Activated naive CD8-positive, alpha-beta T cell treated with anti-CD3 and anti-CD28 coated beads, Interleukin-2, amount 10 ng/mL, durations not matched to agents 7 days and 5 days (primary cell): ENCODE measurements around the gene AUH. TPM values are rescaled to one million over a fixed set of nuclear protein-coding genes. Genes with fewer than 3 reads are reported as not detected.

Experiments
- ATAC-seq: fragments of 150-1000 bp; cut with Tn5 transposase; one replicate; pipeline ENCODE4 v1.10.0; 2021; ENCODE audit warnings: low read depth, moderate library complexity
- POLR2A ChIA-PET: fragments of 350-600 bp; sonication (Branson Sonifier 250); formaldehyde crosslinking; loops from one replicate; lab custom pipeline; 2021; ENCODE audit warnings: antibody characterized with exemption; lab: Charles Lee
- DNase-seq: peaks from one replicate; pipeline ENCODE4 v3.0.0; 2021
- H3K27ac Mint-ChIP-seq: one replicate; pipeline ENCODE4 v1.8.0; 2022; ENCODE audit warnings: mild to moderate bottlenecking, mixed read lengths
- H3K27me3 Mint-ChIP-seq: one replicate; pipeline ENCODE4 v1.8.0; 2022; ENCODE audit warnings: mild to moderate bottlenecking, moderate library complexity, mixed read lengths
- H3K36me3 Mint-ChIP-seq: one replicate; pipeline ENCODE4 v1.8.0; 2021; ENCODE audit warnings: mild to moderate bottlenecking, mixed read lengths
- H3K4me1 Mint-ChIP-seq: one replicate; pipeline ENCODE4 v1.8.0; 2021; ENCODE audit warnings: mixed read lengths
- H3K4me3 Mint-ChIP-seq: one replicate; pipeline ENCODE4 v1.8.0; 2022; ENCODE audit warnings: mild to moderate bottlenecking, moderate library complexity, mixed read lengths
- H3K9me3 Mint-ChIP-seq: one replicate; pipeline ENCODE4 v1.8.0; 2021; ENCODE audit warnings: mixed read lengths
- total RNA-seq, 2 experiments: library from RNA; stranded (reverse); gene quantifications; one replicate each; pipeline ENCODE4 v1.2.3, GENCODE V29; 2021

AUH gene
- total RNA-seq, 2 experiments from 2014 or later: 15.8 to 17.2 TPM

GRCh38 chr9:91341749-91342148 is 20.0 kb downstream of the AUH start:
- Mint-ChIP-seq H3K27ac (no peak overlapping the region), H3K4me3 (no peak overlapping the region)

GRCh38 chr9:91341258-91341746 is 20.4 kb downstream of the AUH start:
- DNase-seq (no peak), ATAC-seq (no peak)
- no peaks in the 10 kb centered on the region for H3K27me3 Mint-ChIP-seq
- H3K4me3 Mint-ChIP-seq: no peak overlapping the region
- peaks cover 19% of the 10 kb centered on the region for H3K4me1 Mint-ChIP-seq
- no peak overlapping the region for H3K27ac Mint-ChIP-seq
- peaks cover 67% of the 10 kb centered on the region for H3K36me3 Mint-ChIP-seq
- POLR2A ChIA-PET: interaction anchor here (0.9 kb wide), 1 partner anchor 154 kb away, joined by 3 read pairs; no protein-coding TSS in a partner anchor
- H3K9me3 Mint-ChIP-seq: peaks cover 4% of the 10 kb centered on the region

More at GRCh38 chr9:91341749-91342148, 20.0 kb downstream of the AUH start:
- POLR2A ChIA-PET: interaction anchor here (0.9 kb wide), 1 partner anchor 155 kb away, joined by 3 read pairs; no protein-coding TSS in a partner anchor
- ATAC-seq: no peak
- H3K9me3 Mint-ChIP-seq: peaks cover 4% of the 10 kb centered on the region
- H3K36me3 Mint-ChIP-seq: peaks cover 67% of the 10 kb centered on the region
- no peak for DNase-seq
- H3K4me1 Mint-ChIP-seq: peaks cover 18% of the 10 kb centered on the region
- no peaks in the 10 kb centered on the region for H3K27me3 Mint-ChIP-seq

- no peaks in the 10 kb centered on the region for H3K27me3 Mint-ChIP-seq
- no peak for ATAC-seq
Observed at GRCh38 chr9:91340395-91340967, 21.2 kb downstream of the AUH start.

GRCh38 chr9:91338681-91339080 is 23.0 kb downstream of the AUH start:
- ATAC-seq: no peak
- no peak overlapping the region for H3K27ac Mint-ChIP-seq
- POLR2A ChIA-PET: no interaction called here

More at GRCh38 chr9:91340395-91340967, 21.2 kb downstream of the AUH start:
- H3K9me3 Mint-ChIP-seq: peaks cover 4% of the 10 kb centered on the region
- POLR2A ChIA-PET: no interaction called here
- H3K4me1 Mint-ChIP-seq: peaks cover 19% of the 10 kb centered on the region
- no peak for DNase-seq
- peaks cover 67% of the 10 kb centered on the region for H3K36me3 Mint-ChIP-seq
- H3K4me3 Mint-ChIP-seq: no peak overlapping the region
- H3K27ac Mint-ChIP-seq: no peak overlapping the region

GRCh38 chr9:91336786-91337185 is 24.9 kb downstream of the AUH start:
- Mint-ChIP-seq H3K9me3 (peaks cover 1% of the 10 kb centered on the region), H3K27ac (no peak overlapping the region), H3K4me1 (peaks cover 22% of the 10 kb centered on the region), H3K36me3 (peaks cover 50% of the 10 kb centered on the region), H3K27me3 (no peaks in the 10 kb centered on the region), H3K4me3 (no peak overlapping the region)
- POLR2A ChIA-PET: no interaction called here
- ATAC-seq: no peak
- DNase-seq: no peak

More at GRCh38 chr9:91338681-91339080, 23.0 kb downstream of the AUH start:
- H3K36me3 Mint-ChIP-seq: peaks cover 59% of the 10 kb centered on the region
- H3K27me3 Mint-ChIP-seq: no peaks in the 10 kb centered on the region
- peaks cover 4% of the 10 kb centered on the region for H3K9me3 Mint-ChIP-seq
- H3K4me3 Mint-ChIP-seq: no peak overlapping the region
- DNase-seq: no peak
- H3K4me1 Mint-ChIP-seq: peaks cover 19% of the 10 kb centered on the region

GRCh38 chr9:91334053-91334452 is 27.7 kb downstream of the AUH start:
- no peak for ATAC-seq
- Mint-ChIP-seq H3K9me3 (peaks cover 1% of the 10 kb centered on the region), H3K4me3 (no peak overlapping the region), H3K36me3 (peaks cover 31% of the 10 kb centered on the region), H3K4me1 (peaks cover 14% of the 10 kb centered on the region), H3K27me3 (no peaks in the 10 kb centered on the region), H3K27ac (no peak overlapping the region)
- POLR2A ChIA-PET: no interaction called here
- DNase-seq: no peak

GRCh38 chr9:91333551-91333950 is 28.2 kb downstream of the AUH start:
- Mint-ChIP-seq H3K9me3 (peaks cover 1% of the 10 kb centered on the region), H3K4me3 (no peak overlapping the region), H3K4me1 (peaks cover 12% of the 10 kb centered on the region), H3K27me3 (no peaks in the 10 kb centered on the region), H3K27ac (no peak overlapping the region), H3K36me3 (peaks cover 34% of the 10 kb centered on the region)
- POLR2A ChIA-PET: no interaction called here
- ATAC-seq (no peak), DNase-seq (no peak)

GRCh38 chr9:91332546-91333231 is 29.0 kb downstream of the AUH start:
- H3K9me3 Mint-ChIP-seq: peaks cover 1% of the 10 kb centered on the region
- POLR2A ChIA-PET: no interaction called here
- no peak for DNase-seq
- peaks cover 9% of the 10 kb centered on the region for H3K4me1 Mint-ChIP-seq
- no peak overlapping the region for H3K27ac Mint-ChIP-seq
- H3K36me3 Mint-ChIP-seq: peaks cover 34% of the 10 kb centered on the region
- no peaks in the 10 kb centered on the region for H3K27me3 Mint-ChIP-seq
- H3K4me3 Mint-ChIP-seq: no peak overlapping the region
- ATAC-seq: no peak

- H3K36me3 Mint-ChIP-seq: peaks cover 36% of the 10 kb centered on the region
- ATAC-seq: no peak
- peaks cover 6% of the 10 kb centered on the region for H3K4me1 Mint-ChIP-seq
- no peak overlapping the region for H3K27ac Mint-ChIP-seq
- no peak for DNase-seq
- peaks cover 5% of the 10 kb centered on the region for H3K9me3 Mint-ChIP-seq
- no peaks in the 10 kb centered on the region for H3K27me3 Mint-ChIP-seq
- POLR2A ChIA-PET: no interaction called here
- H3K4me3 Mint-ChIP-seq: no peak overlapping the region
Observed at GRCh38 chr9:91331849-91332248, 29.9 kb downstream of the AUH start.

- POLR2A ChIA-PET: no interaction called here
- Mint-ChIP-seq H3K9me3 (peaks cover 6% of the 10 kb centered on the region), H3K27me3 (no peaks in the 10 kb centered on the region), H3K4me3 (no peak overlapping the region), H3K36me3 (peaks cover 38% of the 10 kb centered on the region), H3K27ac (no peak overlapping the region), H3K4me1 (peaks cover 3% of the 10 kb centered on the region)
- DNase-seq (no peak), ATAC-seq (no peak)
Observed at GRCh38 chr9:91328186-91328585, 33.5 kb downstream of the AUH start.

- Mint-ChIP-seq H3K4me3 (no peak overlapping the region), H3K27me3 (no peaks in the 10 kb centered on the region), H3K9me3 (no peaks in the 10 kb centered on the region), H3K4me1 (no peaks in the 10 kb centered on the region), H3K36me3 (peaks cover 32% of the 10 kb centered on the region), H3K27ac (no peak overlapping the region)
- POLR2A ChIA-PET: no interaction called here
- ATAC-seq: no peak
- no peak for DNase-seq
Observed at GRCh38 chr9:91321691-91322090, 40.0 kb downstream of the AUH start.

GRCh38 chr9:91320299-91320698 is 41.4 kb downstream of the AUH start:
- Mint-ChIP-seq H3K9me3 (no peaks in the 10 kb centered on the region), H3K27ac (no peak overlapping the region), H3K4me1 (no peaks in the 10 kb centered on the region), H3K36me3 (peaks cover 29% of the 10 kb centered on the region), H3K4me3 (no peak overlapping the region), H3K27me3 (no peaks in the 10 kb centered on the region)
- no peak for ATAC-seq
- POLR2A ChIA-PET: no interaction called here
- DNase-seq: no peak

- DNase-seq: no peak
- Mint-ChIP-seq H3K36me3 (peaks cover 26% of the 10 kb centered on the region), H3K4me3 (no peak overlapping the region), H3K27me3 (no peaks in the 10 kb centered on the region), H3K9me3 (no peaks in the 10 kb centered on the region), H3K4me1 (no peaks in the 10 kb centered on the region), H3K27ac (no peak overlapping the region)
- POLR2A ChIA-PET: no interaction called here
- no peak for ATAC-seq
Observed at GRCh38 chr9:91316093-91316492, 45.6 kb downstream of the AUH start.

- no peaks in the 10 kb centered on the region for H3K4me1 Mint-ChIP-seq
- ATAC-seq: no peak
- H3K9me3 Mint-ChIP-seq: no peaks in the 10 kb centered on the region
- H3K4me3 Mint-ChIP-seq: no peak overlapping the region
- no peak overlapping the region for H3K27ac Mint-ChIP-seq
- DNase-seq: no peak
- POLR2A ChIA-PET: no interaction called here
- peaks cover 27% of the 10 kb centered on the region for H3K36me3 Mint-ChIP-seq
- H3K27me3 Mint-ChIP-seq: no peaks in the 10 kb centered on the region
Observed at GRCh38 chr9:91315191-91315590, 46.5 kb downstream of the AUH start.
